GM18868 (cell line): ENCODE measurements around the gene TEAD2.

ENCODE experiments used
- ATAC-seq: cut with Tn5 transposase; IDR thresholded peaks from one replicate; pipeline ENCODE4 v1.9.1; 2021; ENCODE audit warnings: mild to moderate bottlenecking, moderate library complexity; ENCODE audit not compliant: unreplicated experiment

TEAD2 gene

DNA sequence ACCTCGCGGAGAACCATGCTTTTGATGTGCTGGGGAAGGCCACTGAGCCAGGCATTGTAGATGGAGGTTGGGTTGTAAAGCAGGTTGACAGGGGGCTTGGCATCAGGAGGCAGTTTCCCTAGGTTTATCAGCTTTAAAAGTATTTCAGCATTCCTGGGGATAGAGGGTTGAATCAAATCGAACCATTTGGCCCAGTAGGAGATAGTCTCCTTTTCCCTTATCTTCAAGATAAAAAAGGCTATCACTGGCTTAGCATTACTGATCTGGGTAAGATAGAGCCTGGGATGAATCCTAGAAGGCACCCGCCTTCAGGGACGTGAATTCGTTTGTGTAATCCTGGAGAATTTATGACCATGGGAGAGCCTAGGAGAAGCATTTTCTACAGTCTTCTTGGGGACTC is 67.8 kb downstream of the TEAD2 start:
- ATAC-seq: no peak
